ENCODE results near the gene ST7.

The ST7 gene

DNA sequence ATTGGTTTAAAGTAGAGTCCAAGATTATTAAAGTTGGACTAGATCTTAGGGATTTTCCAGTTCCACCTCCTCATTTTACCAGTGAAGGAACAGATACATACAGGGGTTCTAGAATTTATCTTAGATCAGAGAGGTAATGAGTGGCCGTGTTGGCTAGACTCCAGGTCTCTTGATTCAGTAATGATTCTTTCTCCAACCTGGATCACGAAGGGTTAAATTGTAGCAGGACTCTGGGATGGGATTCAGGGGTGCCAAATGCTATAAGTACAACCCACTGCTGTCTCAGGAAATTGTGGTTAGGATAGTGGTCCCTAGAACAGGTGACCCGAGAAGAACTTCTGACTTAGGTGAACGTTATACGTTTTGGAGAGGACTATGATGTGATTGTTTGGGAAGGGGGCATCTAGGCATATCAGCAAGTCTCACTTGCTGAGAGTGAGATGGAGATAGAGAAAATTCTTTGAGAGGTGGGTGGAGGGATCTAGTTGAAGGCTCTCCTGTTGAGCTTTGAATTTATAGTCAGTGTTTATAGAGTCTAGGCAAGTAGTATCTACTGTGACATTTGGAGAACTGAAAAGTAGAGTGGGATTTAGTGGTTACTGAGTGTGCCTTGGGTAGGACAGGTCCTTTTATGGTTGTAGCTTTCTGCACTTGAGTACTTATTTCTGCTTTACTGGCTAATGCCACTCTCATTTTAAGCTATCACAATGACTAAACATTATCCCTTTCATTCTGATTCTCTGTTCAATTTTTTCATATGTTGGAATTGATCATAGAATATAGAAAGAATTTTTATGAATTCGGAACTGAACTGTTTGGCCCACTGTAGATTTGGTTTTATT is 58.3 kb downstream of the ST7 start:
- no peak for DNase-seq (ENCODE audit: low read depth)
- no peak for TF ChIP-seq CTCF (conservative IDR thresholded peaks at IDR 0.05; ENCODE audit: control insufficient read depth, insufficient read depth, low read depth, low read length)
- H3K4me3 ChIP-seq (ENCODE audit: control insufficient read depth, low read depth, low read length) = no peak overlapping the region

DNA sequence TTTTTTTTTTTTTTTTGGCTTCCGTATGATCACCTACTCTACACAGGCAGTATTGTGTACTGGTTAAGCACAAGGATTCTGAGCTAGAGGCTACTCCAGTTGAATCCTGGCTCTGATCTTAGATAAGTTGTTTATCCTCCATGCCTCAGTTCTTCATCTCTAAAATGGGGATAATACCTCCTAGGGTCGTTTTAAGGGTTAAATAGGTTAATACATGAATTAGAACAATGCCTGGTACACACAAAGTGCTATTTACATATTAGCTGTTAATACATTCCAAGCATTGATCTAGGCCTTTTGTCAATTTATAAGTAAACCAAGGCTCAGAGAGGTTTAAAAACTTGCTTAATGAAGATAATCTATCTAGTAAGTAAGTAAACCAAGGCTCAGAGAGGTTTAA is 59.0 kb downstream of the ST7 start:
- no peak for DNase-seq (ENCODE audit: low read depth)
- no peak overlapping the region for H3K4me3 ChIP-seq (ENCODE audit: control insufficient read depth, low read depth, low read length)
- TF ChIP-seq CTCF (conservative IDR thresholded peaks at IDR 0.05; ENCODE audit: control insufficient read depth, insufficient read depth, low read depth, low read length) = no peak

DNA sequence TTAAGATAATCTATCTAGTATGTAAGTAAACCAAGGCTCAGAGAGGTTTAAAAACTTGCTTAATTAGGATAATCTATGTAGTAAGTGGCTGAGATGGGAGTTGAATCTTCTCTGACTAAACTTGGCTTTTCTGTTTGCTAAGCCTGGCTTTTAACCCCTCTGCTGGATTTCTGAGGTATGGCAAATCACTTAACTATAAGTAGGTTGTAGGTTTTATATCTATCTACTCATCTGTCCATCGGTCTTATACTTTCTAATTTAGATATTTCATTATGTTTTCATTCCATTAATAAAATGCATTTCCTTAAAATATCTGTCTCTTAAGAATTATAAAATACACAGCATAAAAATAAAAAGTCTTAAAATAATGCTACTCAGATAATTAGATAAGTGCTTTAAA is 59.4 kb downstream of the ST7 start:
- TF ChIP-seq CTCF (conservative IDR thresholded peaks at IDR 0.05; ENCODE audit: control insufficient read depth, insufficient read depth, low read depth, low read length) = peak; percentile 56
- H3K4me3 ChIP-seq (ENCODE audit: control insufficient read depth, low read depth, low read length) = no peak overlapping the region
- DNase-seq (ENCODE audit: low read depth) = peak; percentile 59

GRCh38 chr7:117014099-117014656 is 60.9 kb downstream of the ST7 start:
- no peak for DNase-seq (ENCODE audit: low read depth)
- H3K4me3 ChIP-seq (ENCODE audit: control insufficient read depth, low read depth, low read length) = no peak overlapping the region
- TF ChIP-seq CTCF (conservative IDR thresholded peaks at IDR 0.05; ENCODE audit: control insufficient read depth, insufficient read depth, low read depth, low read length) = no peak

- peak overlapping the region; percentile 15 for H3K4me3 ChIP-seq (ENCODE audit: control insufficient read depth, low read depth, low read length)
- TF ChIP-seq CTCF (conservative IDR thresholded peaks at IDR 0.05; ENCODE audit: control insufficient read depth, insufficient read depth, low read depth, low read length) = no peak
- DNase-seq (ENCODE audit: low read depth) = peak; percentile 65
Measured at GRCh38 chr7:117014673-117015133, 61.4 kb downstream of the ST7 start.

DNA sequence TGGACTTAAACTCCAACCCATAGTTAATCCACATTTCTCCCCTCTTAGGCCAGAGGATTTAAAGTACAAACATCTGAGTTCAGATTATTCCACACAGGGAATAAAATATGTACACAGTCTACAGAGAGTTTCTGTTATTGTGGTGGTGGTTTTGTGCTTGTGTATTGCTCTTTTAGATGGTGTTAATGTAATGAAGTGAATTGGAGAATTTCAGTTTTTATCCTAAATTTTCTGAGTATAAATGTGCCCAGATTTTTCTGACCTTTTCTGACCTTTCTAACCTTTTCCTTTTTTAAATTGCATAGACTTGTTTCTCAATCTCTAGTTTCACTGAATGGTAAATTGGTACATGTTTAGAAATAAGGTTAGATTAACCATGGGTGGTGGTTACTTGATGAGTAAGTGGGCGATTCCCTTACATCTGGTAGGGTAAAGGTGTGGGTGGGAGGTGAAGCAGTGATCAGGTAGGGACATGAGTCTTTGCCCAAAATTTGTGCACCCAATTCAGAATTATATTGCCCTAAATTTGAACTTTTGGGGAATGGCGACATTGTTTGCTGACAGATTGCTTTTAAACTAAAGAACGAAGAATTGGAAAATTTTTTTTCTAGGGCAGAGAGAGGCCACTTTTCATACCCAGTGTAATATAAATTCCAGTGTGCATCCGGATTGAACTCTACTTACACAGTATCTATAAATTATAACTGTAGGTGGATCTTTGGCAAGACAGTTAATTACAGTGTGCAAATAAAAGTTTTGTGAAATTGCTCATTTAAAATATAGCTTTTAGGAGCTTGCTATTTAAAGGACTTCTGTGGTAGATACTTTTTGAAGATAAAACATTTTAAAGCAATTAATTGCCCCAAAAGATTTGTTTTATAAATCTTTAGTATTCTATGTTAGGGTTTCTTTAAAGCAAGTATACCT is 62.2 kb downstream of the ST7 start:
- no peak for TF ChIP-seq CTCF (conservative IDR thresholded peaks at IDR 0.05; ENCODE audit: control insufficient read depth, insufficient read depth, low read depth, low read length)
- no peak for DNase-seq (ENCODE audit: low read depth)
- H3K4me3 ChIP-seq (ENCODE audit: control insufficient read depth, low read depth, low read length) = no peak overlapping the region
